Activated naive CD4-positive, alpha-beta T cell treated with anti-CD3 and anti-CD28 coated beads, Interleukin-2, amount 50 U/mL, for 24 hours (primary cell): ENCODE data around the gene KCNK2.

Experiments used
- H3K27ac Mint-ChIP-seq: one replicate; pipeline ENCODE4 v1.8.0; 2021; ENCODE audit warnings: mild to moderate bottlenecking, mixed read lengths
- H3K27me3 Mint-ChIP-seq: one replicate; pipeline ENCODE4 v1.8.0; 2021; ENCODE audit warnings: mixed read lengths
- H3K36me3 Mint-ChIP-seq: one replicate; pipeline ENCODE4 v1.8.0; 2021; ENCODE audit warnings: mixed read lengths
- H3K4me1 Mint-ChIP-seq: one replicate; pipeline ENCODE4 v1.8.0; 2021; ENCODE audit warnings: mixed read lengths
- H3K4me3 Mint-ChIP-seq: one replicate; pipeline ENCODE4 v1.8.0; 2021; ENCODE audit warnings: mild to moderate bottlenecking, mixed read lengths
- H3K9me3 Mint-ChIP-seq: one replicate; pipeline ENCODE4 v1.8.0; 2021; ENCODE audit warnings: mixed read lengths

The KCNK2 gene

GRCh38 chr1:215166886-215167285 lies 84.3 kb downstream of the KCNK2 start:
- no peak overlapping the region for H3K4me3 Mint-ChIP-seq
- no peaks in the 10 kb centered on the region for H3K36me3 Mint-ChIP-seq
- H3K9me3 Mint-ChIP-seq, result peaks cover 8% of the 10 kb centered on the region
- no peak overlapping the region for H3K27ac Mint-ChIP-seq
- no peaks in the 10 kb centered on the region for H3K27me3 Mint-ChIP-seq
- no peaks in the 10 kb centered on the region for H3K4me1 Mint-ChIP-seq

- Mint-ChIP-seq H3K9me3 (peaks cover 22% of the 10 kb centered on the region), H3K27me3 (peaks cover 11% of the 10 kb centered on the region), H3K4me1 (no peaks in the 10 kb centered on the region), H3K36me3 (no peaks in the 10 kb centered on the region), H3K4me3 (no peak overlapping the region), H3K27ac (no peak overlapping the region)
Measured at GRCh38 chr1:215181518-215181917, 99.0 kb downstream of the KCNK2 start.

- H3K27me3 Mint-ChIP-seq, result peaks cover 12% of the 10 kb centered on the region
- no peaks in the 10 kb centered on the region for H3K4me1 Mint-ChIP-seq
- H3K9me3 Mint-ChIP-seq, result peaks cover 13% of the 10 kb centered on the region
- no peak overlapping the region for H3K4me3 Mint-ChIP-seq
- H3K36me3 Mint-ChIP-seq, result no peaks in the 10 kb centered on the region
- H3K27ac Mint-ChIP-seq, result no peak overlapping the region
Measured at GRCh38 chr1:215185067-215185620, 102.6 kb downstream of the KCNK2 start.

- Mint-ChIP-seq H3K27ac (no peak overlapping the region), H3K9me3 (peaks cover 4% of the 10 kb centered on the region), H3K4me3 (no peak overlapping the region), H3K36me3 (no peaks in the 10 kb centered on the region), H3K4me1 (no peaks in the 10 kb centered on the region), H3K27me3 (peaks cover 11% of the 10 kb centered on the region)
Measured at GRCh38 chr1:215188302-215188950, 105.9 kb downstream of the KCNK2 start.

GRCh38 chr1:215192306-215192705 lies 109.8 kb downstream of the KCNK2 start:
- no peaks in the 10 kb centered on the region for H3K36me3 Mint-ChIP-seq
- no peaks in the 10 kb centered on the region for H3K4me1 Mint-ChIP-seq
- no peak overlapping the region for H3K4me3 Mint-ChIP-seq
- peaks cover 9% of the 10 kb centered on the region for H3K27me3 Mint-ChIP-seq
- no peak overlapping the region for H3K27ac Mint-ChIP-seq
- H3K9me3 Mint-ChIP-seq, result no peaks in the 10 kb centered on the region

GRCh38 chr1:215198021-215198420 lies 115.5 kb downstream of the KCNK2 start:
- H3K36me3 Mint-ChIP-seq, result no peaks in the 10 kb centered on the region
- no peaks in the 10 kb centered on the region for H3K9me3 Mint-ChIP-seq
- no peaks in the 10 kb centered on the region for H3K4me1 Mint-ChIP-seq
- H3K4me3 Mint-ChIP-seq, result no peak overlapping the region
- H3K27me3 Mint-ChIP-seq, result peaks cover 6% of the 10 kb centered on the region
- H3K27ac Mint-ChIP-seq, result no peak overlapping the region

GRCh38 chr1:215200121-215200520 lies 117.6 kb downstream of the KCNK2 start:
- Mint-ChIP-seq H3K36me3 (no peaks in the 10 kb centered on the region), H3K27me3 (no peaks in the 10 kb centered on the region), H3K4me1 (no peaks in the 10 kb centered on the region), H3K9me3 (no peaks in the 10 kb centered on the region), H3K27ac (no peak overlapping the region), H3K4me3 (no peak overlapping the region)

GRCh38 chr1:215201283-215201682 lies 118.7 kb downstream of the KCNK2 start:
- Mint-ChIP-seq H3K36me3 (no peaks in the 10 kb centered on the region), H3K27me3 (no peaks in the 10 kb centered on the region), H3K4me1 (no peaks in the 10 kb centered on the region), H3K27ac (no peak overlapping the region), H3K9me3 (no peaks in the 10 kb centered on the region), H3K4me3 (no peak overlapping the region)

GRCh38 chr1:215202868-215203267 lies 120.3 kb downstream of the KCNK2 start:
- Mint-ChIP-seq H3K27me3 (no peaks in the 10 kb centered on the region), H3K4me1 (no peaks in the 10 kb centered on the region), H3K27ac (no peak overlapping the region), H3K36me3 (no peaks in the 10 kb centered on the region), H3K4me3 (no peak overlapping the region), H3K9me3 (no peaks in the 10 kb centered on the region)

- no peaks in the 10 kb centered on the region for H3K36me3 Mint-ChIP-seq
- no peak overlapping the region for H3K4me3 Mint-ChIP-seq
- H3K27ac Mint-ChIP-seq, result no peak overlapping the region
- peaks cover 3% of the 10 kb centered on the region for H3K27me3 Mint-ChIP-seq
- H3K4me1 Mint-ChIP-seq, result no peaks in the 10 kb centered on the region
- H3K9me3 Mint-ChIP-seq, result no peaks in the 10 kb centered on the region
Measured at GRCh38 chr1:215210167-215210566, 127.6 kb downstream of the KCNK2 start.

- Mint-ChIP-seq H3K27ac (no peak overlapping the region), H3K4me1 (no peaks in the 10 kb centered on the region), H3K4me3 (no peak overlapping the region), H3K9me3 (no peaks in the 10 kb centered on the region), H3K27me3 (peaks cover 8% of the 10 kb centered on the region), H3K36me3 (no peaks in the 10 kb centered on the region)
Measured at GRCh38 chr1:215215846-215216245, 133.3 kb downstream of the KCNK2 start.

GRCh38 chr1:215219372-215219771 lies 136.8 kb downstream of the KCNK2 start:
- no peaks in the 10 kb centered on the region for H3K36me3 Mint-ChIP-seq
- peaks cover 11% of the 10 kb centered on the region for H3K27me3 Mint-ChIP-seq
- no peak overlapping the region for H3K27ac Mint-ChIP-seq
- H3K9me3 Mint-ChIP-seq, result no peaks in the 10 kb centered on the region
- no peaks in the 10 kb centered on the region for H3K4me1 Mint-ChIP-seq
- no peak overlapping the region for H3K4me3 Mint-ChIP-seq

- Mint-ChIP-seq H3K27ac (no peak overlapping the region), H3K9me3 (no peaks in the 10 kb centered on the region), H3K4me1 (no peaks in the 10 kb centered on the region), H3K27me3 (peaks cover 11% of the 10 kb centered on the region), H3K4me3 (no peak overlapping the region), H3K36me3 (no peaks in the 10 kb centered on the region)
Measured at GRCh38 chr1:215220346-215220745, 137.8 kb downstream of the KCNK2 start.

GRCh38 chr1:215226757-215227156 lies 144.2 kb downstream of the KCNK2 start:
- Mint-ChIP-seq H3K4me3 (no peak overlapping the region), H3K27ac (no peak overlapping the region), H3K27me3 (peaks cover 6% of the 10 kb centered on the region), H3K4me1 (no peaks in the 10 kb centered on the region), H3K36me3 (no peaks in the 10 kb centered on the region), H3K9me3 (no peaks in the 10 kb centered on the region)

GRCh38 chr1:215228193-215228592 lies 145.7 kb downstream of the KCNK2 start:
- no peak overlapping the region for H3K4me3 Mint-ChIP-seq
- H3K36me3 Mint-ChIP-seq, result no peaks in the 10 kb centered on the region
- H3K4me1 Mint-ChIP-seq, result no peaks in the 10 kb centered on the region
- no peaks in the 10 kb centered on the region for H3K9me3 Mint-ChIP-seq
- H3K27me3 Mint-ChIP-seq, result peaks cover 5% of the 10 kb centered on the region
- H3K27ac Mint-ChIP-seq, result no peak overlapping the region

GRCh38 chr1:215241451-215241850 lies 158.9 kb downstream of the KCNK2 start:
- no peaks in the 10 kb centered on the region for H3K36me3 Mint-ChIP-seq
- H3K9me3 Mint-ChIP-seq, result no peaks in the 10 kb centered on the region
- no peak overlapping the region for H3K4me3 Mint-ChIP-seq
- no peaks in the 10 kb centered on the region for H3K4me1 Mint-ChIP-seq
- no peak overlapping the region for H3K27ac Mint-ChIP-seq
- peaks cover 8% of the 10 kb centered on the region for H3K27me3 Mint-ChIP-seq
